H9 (cell line): ENCODE data around the gene ETV5. TPM values are rescaled to one million over a fixed set of nuclear protein-coding genes. Genes with fewer than 3 reads are reported as not detected.
A peak's percentile ranks its signal among the peaks of the same experiment; 100 is the strongest.

Experiments
- DNase-seq: peaks from one replicate; pipeline ENCODE4 v3.0.0-alpha.2; 2017
- H2AFZ ChIP-seq: one replicate; pipeline ENCODE4 v1.6.1; 2013; ENCODE audit warnings: mild to moderate bottlenecking, low read length, control low read depth, moderate library complexity
- H2AK5ac ChIP-seq: 2 replicates; pipeline ENCODE4 v1.6.1; 2013; ENCODE audit warnings: low read length, control low read depth, mixed read lengths; ENCODE audit not compliant: insufficient read length
- H2BK120ac ChIP-seq: one replicate; pipeline ENCODE4 v1.6.1; 2013; ENCODE audit warnings: low read depth, mild to moderate bottlenecking, low read length, control low read depth, inconsistent platforms; ENCODE audit not compliant: poor library complexity, severe bottlenecking
- H2BK12ac ChIP-seq: 2 replicates; pipeline ENCODE4 v1.6.1; 2013; ENCODE audit warnings: low read length, control low read depth, mixed read lengths, low read depth; ENCODE audit not compliant: insufficient read length
- H2BK15ac ChIP-seq: 2 replicates; pipeline ENCODE4 v1.6.1; 2013; ENCODE audit warnings: low read depth, low read length, control low read depth
- H2BK20ac ChIP-seq: one replicate; pipeline ENCODE4 v1.6.1; 2013; ENCODE audit warnings: low read depth, mild to moderate bottlenecking, low read length, control low read depth, inconsistent platforms; ENCODE audit not compliant: poor library complexity, severe bottlenecking
- H2BK5ac ChIP-seq: 2 replicates; pipeline ENCODE4 v1.6.1; 2013; ENCODE audit warnings: low read length, control low read depth, mixed read lengths; ENCODE audit not compliant: insufficient read length
- H3K14ac ChIP-seq: 2 replicates; pipeline ENCODE4 v1.6.1; 2013; ENCODE audit warnings: low read length, control low read depth; ENCODE audit not compliant: insufficient read depth
- H3K18ac ChIP-seq: 2 replicates; pipeline ENCODE4 v1.6.1; 2013; ENCODE audit warnings: low read depth, mild to moderate bottlenecking, mixed read lengths, low read length, control low read depth; ENCODE audit not compliant: insufficient read length
- H3K23ac ChIP-seq: 2 replicates; pipeline ENCODE4 v1.6.1; 2013; ENCODE audit warnings: low read length, control low read depth, mixed read lengths, low read depth; ENCODE audit not compliant: insufficient read length
- H3K23me2 ChIP-seq: 2 replicates; pipeline ENCODE4 v1.6.1; 2013; ENCODE audit warnings: low read depth, mild to moderate bottlenecking, mixed read lengths, low read length, control low read depth; ENCODE audit not compliant: insufficient read length, poor library complexity, severe bottlenecking
- H3K27ac ChIP-seq: 2 replicates; pipeline ENCODE4 v1.5.1; 2013; ENCODE audit warnings: low read length, control low read depth, mixed read lengths, low read depth; ENCODE audit not compliant: insufficient read length
- H3K27me3 ChIP-seq: 2 replicates; pipeline ENCODE4 v1.6.1; 2013; ENCODE audit warnings: low read length, control low read depth, inconsistent platforms; ENCODE audit not compliant: insufficient read depth
- H3K4ac ChIP-seq: 2 replicates; pipeline ENCODE4 v1.6.1; 2013; ENCODE audit warnings: low read depth, mild to moderate bottlenecking, control low read depth, inconsistent platforms, low read length, moderate library complexity
- H3K4me1 ChIP-seq: 2 replicates; pipeline ENCODE4 v1.6.1; 2013; ENCODE audit warnings: low read length, control low read depth, inconsistent platforms; ENCODE audit not compliant: insufficient read depth
- H3K4me2 ChIP-seq: 2 replicates; pipeline ENCODE4 v1.6.1; 2013; ENCODE audit warnings: low read length, control low read depth, mixed read lengths; ENCODE audit not compliant: insufficient read length, insufficient read depth
- H3K56ac ChIP-seq: 2 replicates; pipeline ENCODE4 v1.6.1; 2013; ENCODE audit warnings: low read depth, mild to moderate bottlenecking, mixed read lengths, low read length, control low read depth; ENCODE audit not compliant: insufficient read length
- H3K79me1 ChIP-seq: 2 replicates; pipeline ENCODE4 v1.6.1; 2013; ENCODE audit warnings: low read depth, mild to moderate bottlenecking, moderate library complexity, low read length, control low read depth, inconsistent platforms; ENCODE audit not compliant: insufficient read depth, poor library complexity, severe bottlenecking
- H3K79me2 ChIP-seq: 2 replicates; pipeline ENCODE4 v1.6.1; 2013; ENCODE audit warnings: low read length, control low read depth, inconsistent platforms; ENCODE audit not compliant: insufficient read depth
- H3K9ac ChIP-seq: 2 replicates; pipeline ENCODE4 v1.6.1; 2013; ENCODE audit warnings: low read length, control low read depth, mixed read lengths; ENCODE audit not compliant: insufficient read length; ENCODE audit errors: extremely low read depth
- H3K9me3 ChIP-seq: one replicate; pipeline ENCODE4 v1.6.1; 2013; ENCODE audit warnings: low read depth, low read length, inconsistent platforms; ENCODE audit not compliant: control insufficient read depth
- H3T11ph ChIP-seq: one replicate; pipeline ENCODE4 v1.6.1; 2013; ENCODE audit warnings: mild to moderate bottlenecking, low read length, control low read depth, inconsistent platforms
- H4K20me1 ChIP-seq: one replicate; pipeline ENCODE4 v1.6.1; 2013; ENCODE audit not compliant: control insufficient read depth, insufficient read length, insufficient read depth
- H4K5ac ChIP-seq: 2 replicates; pipeline ENCODE4 v1.6.1; 2013; ENCODE audit warnings: low read depth, mild to moderate bottlenecking, mixed read lengths, low read length, control low read depth; ENCODE audit not compliant: insufficient read length
- H4K8ac ChIP-seq: replicated peaks from 2 replicates; pipeline ENCODE4 v1.6.1; 2013; ENCODE audit warnings: low read length, control low read depth, mixed read lengths, low read depth; ENCODE audit not compliant: insufficient read length
- H4K91ac ChIP-seq: 2 replicates; pipeline ENCODE4 v1.6.1; 2013; ENCODE audit warnings: low read depth, mild to moderate bottlenecking, moderate library complexity, mixed read lengths, low read length, control low read depth; ENCODE audit not compliant: insufficient read length
- H3K27ac Mint-ChIP-seq, 3 experiments: 2 replicates in 2 of 3; 3 replicates in 1 of 3; pipeline ENCODE4 v1.8.0; 2020 to 2021; ENCODE audit warnings: mixed read lengths in 3 of 3, mild to moderate bottlenecking in 1 of 3, moderate library complexity in 1 of 3
- H3K27me3 Mint-ChIP-seq: 2 replicates; pipeline ENCODE4 v1.8.0; 2021; ENCODE audit warnings: low read depth, mild to moderate bottlenecking, moderate library complexity, mixed read lengths
- H3K36me3 Mint-ChIP-seq, 3 experiments: 2 replicates in 2 of 3; 3 replicates in 1 of 3; pipeline ENCODE4 v1.8.0; 2020 to 2021; ENCODE audit warnings: low read depth in 3 of 3, mixed read lengths in 3 of 3; ENCODE audit not compliant: insufficient read depth in 1 of 3
- H3K4me1 Mint-ChIP-seq, 2 experiments: 2 replicates each; pipeline ENCODE4 v1.8.0; 2020; ENCODE audit warnings: mixed read lengths in 2 of 2
- H3K4me3 Mint-ChIP-seq, 2 experiments: 2 replicates in 1 of 2; 3 replicates in 1 of 2; pipeline ENCODE4 v1.8.0; 2020 to 2021; ENCODE audit warnings: mild to moderate bottlenecking in 2 of 2, mixed read lengths in 2 of 2, moderate library complexity in 1 of 2
- H3K9me3 Mint-ChIP-seq, 2 experiments: 2 replicates in 1 of 2; 3 replicates in 1 of 2; pipeline ENCODE4 v1.8.0; 2020; ENCODE audit warnings: mild to moderate bottlenecking in 2 of 2, mixed read lengths in 2 of 2, moderate library complexity in 1 of 2
- WGBS: extraction: QIAGEN DNeasy Blood & Tissue Kit; methylation state at CpG from one replicate; pipeline ENCODE4 v1.1.7; 2013; ENCODE audit warnings: missing lambda C conversion rate, low lambda C conversion rate, mixed read lengths; ENCODE audit not compliant: insufficient read length; ENCODE audit errors: extremely low coverage; 5-methylcytosine and 5-hydroxymethylcytosine counted together
- total RNA-seq: library from RNA; stranded (reverse); gene quantifications from 2 replicates; pipeline ENCODE4 v1.2.1, GENCODE V29; 2021
- TF ChIP-seq, protein P1 (sequence below): fragments of 200-600 bp; sonication (generic); conservative IDR thresholded peaks from 3 replicates; pipeline ENCODE4 v1.8.0; 2021; ENCODE audit warnings: antibody characterized with exemption, mild to moderate bottlenecking

The ETV5 gene
- total RNA-seq, 1 experiment from 2014 or later = 7.7 TPM

DNA sequence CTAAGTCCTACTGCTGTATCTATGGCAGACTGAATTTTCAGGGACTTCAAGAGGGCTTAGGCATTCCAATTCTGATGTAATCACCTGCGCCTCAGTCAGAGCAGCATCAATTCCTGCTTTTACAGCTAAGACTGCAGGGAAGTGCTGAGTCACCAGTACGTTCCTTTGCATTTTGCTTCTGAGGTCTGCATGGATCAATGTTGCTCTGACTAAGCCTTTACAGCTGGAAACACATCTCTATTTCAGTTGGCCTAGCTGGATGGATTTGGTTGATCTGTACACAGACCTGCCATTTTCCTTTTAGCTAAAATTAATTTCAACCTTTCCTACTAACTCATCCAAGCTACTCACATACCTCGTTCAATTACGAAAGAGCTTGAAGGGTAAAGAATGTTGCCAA, 51.3 kb downstream of the ETV5 start:
- Histone ChIP-seq H2BK5ac (no peak overlapping the region), H4K8ac (no peak overlapping the region), H2BK12ac (no peak overlapping the region), H3K27me3 (no peaks in the 10 kb centered on the region), H2BK120ac (no peak overlapping the region), H3T11ph (no peak overlapping the region), H3K79me2 (no peaks in the 10 kb centered on the region), H3K23me2 (no peaks in the 10 kb centered on the region), H3K4me2 (no peak overlapping the region), H4K5ac (no peak overlapping the region), H3K27ac (no peak overlapping the region), H4K20me1 (no peaks in the 10 kb centered on the region), H3K18ac (no peak overlapping the region), H2BK15ac (no peak overlapping the region), H3K23ac (no peak overlapping the region), H3K56ac (no peak overlapping the region), H2AK5ac (no peak overlapping the region), H3K4me1 (peaks cover 2% of the 10 kb centered on the region; the same call in 1 of the 2 replicates), H4K91ac (no peak overlapping the region), H3K14ac (no peak overlapping the region), H2BK20ac (no peak overlapping the region), H3K79me1 (no peaks in the 10 kb centered on the region), H3K4ac (no peak overlapping the region), H2AFZ (no peak overlapping the region), H3K9me3 (no peaks in the 10 kb centered on the region), H3K9ac (no peak overlapping the region)
- Mint-ChIP-seq H3K4me3 (no peak overlapping the region), H3K4me1 (peaks cover 32% of the 10 kb centered on the region in 2 experiments), H3K27ac (peak overlapping the region in 2 of 3 experiments; percentile 91 to 94; a peak in 4 of 7 replicates), H3K27me3 (no peaks in the 10 kb centered on the region), H3K9me3 (no peaks in the 10 kb centered on the region), H3K36me3 (peaks cover 2 to 19% (median 7%) of the 10 kb centered on the region in 3 experiments; a peak in 4 of 7 replicates)
- TF ChIP-seq, protein P1, sequence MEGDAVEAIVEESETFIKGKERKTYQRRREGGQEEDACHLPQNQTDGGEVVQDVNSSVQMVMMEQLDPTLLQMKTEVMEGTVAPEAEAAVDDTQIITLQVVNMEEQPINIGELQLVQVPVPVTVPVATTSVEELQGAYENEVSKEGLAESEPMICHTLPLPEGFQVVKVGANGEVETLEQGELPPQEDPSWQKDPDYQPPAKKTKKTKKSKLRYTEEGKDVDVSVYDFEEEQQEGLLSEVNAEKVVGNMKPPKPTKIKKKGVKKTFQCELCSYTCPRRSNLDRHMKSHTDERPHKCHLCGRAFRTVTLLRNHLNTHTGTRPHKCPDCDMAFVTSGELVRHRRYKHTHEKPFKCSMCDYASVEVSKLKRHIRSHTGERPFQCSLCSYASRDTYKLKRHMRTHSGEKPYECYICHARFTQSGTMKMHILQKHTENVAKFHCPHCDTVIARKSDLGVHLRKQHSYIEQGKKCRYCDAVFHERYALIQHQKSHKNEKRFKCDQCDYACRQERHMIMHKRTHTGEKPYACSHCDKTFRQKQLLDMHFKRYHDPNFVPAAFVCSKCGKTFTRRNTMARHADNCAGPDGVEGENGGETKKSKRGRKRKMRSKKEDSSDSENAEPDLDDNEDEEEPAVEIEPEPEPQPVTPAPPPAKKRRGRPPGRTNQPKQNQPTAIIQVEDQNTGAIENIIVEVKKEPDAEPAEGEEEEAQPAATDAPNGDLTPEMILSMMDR = no peak
- 100% methylated on average over 1 of the region's 4 CpGs for WGBS
- DNase-seq = peak; percentile 50
